Keratinocyte (primary cell): ENCODE data around the gene LHFPL3.

ENCODE experiments used
- EZH2 ChIP-seq: IDR thresholded peaks from one replicate; pipeline ENCODE4 v1.6.1; 2012; ENCODE audit warnings: inconsistent platforms, mild to moderate bottlenecking, low read length, moderate library complexity
- TF ChIP-seq, protein P1 (sequence below), 3 experiments: IDR thresholded peaks in 1 of 3; conservative IDR thresholded peaks in 1 of 3; optimal IDR thresholded peaks in 1 of 3; 2 replicates in 2 of 3; 3 replicates in 1 of 3; pipeline versions ENCODE3 to v1.5.1; 2011; ENCODE audit warnings: low read length in 3 of 3, mild to moderate bottlenecking in 3 of 3, moderate library complexity in 2 of 3, control low read depth in 1 of 3, inconsistent platforms in 1 of 3; ENCODE audit not compliant: insufficient read depth in 2 of 3; ENCODE audit errors: extremely low read depth in 1 of 3

DNA sequence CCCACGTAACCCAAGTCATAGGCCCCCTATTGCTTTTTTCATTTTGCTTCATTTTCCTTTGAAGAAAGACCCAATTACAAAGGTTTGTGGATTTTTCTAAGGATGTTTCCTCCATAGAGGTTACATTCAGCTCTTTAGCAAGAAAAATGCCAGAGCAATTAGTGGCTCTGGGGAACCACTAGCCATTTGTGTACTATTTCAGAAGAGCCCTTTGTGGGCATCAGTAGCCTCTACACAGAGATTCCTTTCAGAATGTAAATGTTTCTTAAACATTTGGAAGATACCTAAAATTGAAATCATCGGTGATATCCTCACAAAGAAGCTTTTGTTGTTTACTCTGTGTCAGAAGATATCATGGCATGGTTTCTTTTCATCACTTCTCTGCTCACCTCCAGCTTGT lies 394.6 kb downstream of the LHFPL3 start:
- TF ChIP-seq, protein P1, sequence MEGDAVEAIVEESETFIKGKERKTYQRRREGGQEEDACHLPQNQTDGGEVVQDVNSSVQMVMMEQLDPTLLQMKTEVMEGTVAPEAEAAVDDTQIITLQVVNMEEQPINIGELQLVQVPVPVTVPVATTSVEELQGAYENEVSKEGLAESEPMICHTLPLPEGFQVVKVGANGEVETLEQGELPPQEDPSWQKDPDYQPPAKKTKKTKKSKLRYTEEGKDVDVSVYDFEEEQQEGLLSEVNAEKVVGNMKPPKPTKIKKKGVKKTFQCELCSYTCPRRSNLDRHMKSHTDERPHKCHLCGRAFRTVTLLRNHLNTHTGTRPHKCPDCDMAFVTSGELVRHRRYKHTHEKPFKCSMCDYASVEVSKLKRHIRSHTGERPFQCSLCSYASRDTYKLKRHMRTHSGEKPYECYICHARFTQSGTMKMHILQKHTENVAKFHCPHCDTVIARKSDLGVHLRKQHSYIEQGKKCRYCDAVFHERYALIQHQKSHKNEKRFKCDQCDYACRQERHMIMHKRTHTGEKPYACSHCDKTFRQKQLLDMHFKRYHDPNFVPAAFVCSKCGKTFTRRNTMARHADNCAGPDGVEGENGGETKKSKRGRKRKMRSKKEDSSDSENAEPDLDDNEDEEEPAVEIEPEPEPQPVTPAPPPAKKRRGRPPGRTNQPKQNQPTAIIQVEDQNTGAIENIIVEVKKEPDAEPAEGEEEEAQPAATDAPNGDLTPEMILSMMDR (optimal IDR thresholded peaks at IDR 0.05 in 1 of 3, IDR thresholded peaks at IDR 0.05 in 1 of 3, conservative IDR thresholded peaks at IDR 0.05 in 1 of 3; ENCODE audit: extremely low read depth in 1 of 3, insufficient read depth in 2 of 3, low read length in 3 of 3) = no peak
- TF ChIP-seq EZH2 = no peak
